ENCODE measurements around the gene IL17REL. TPM values are rescaled to one million over a fixed set of nuclear protein-coding genes. Genes with fewer than 3 reads are reported as not detected.
A peak's percentile ranks its signal among the peaks of the same experiment; 100 is the strongest.

Gene IL17REL
- total and polyA plus RNA-seq, 4 donors = 0.22 to 0.96 (median 0.38) TPM

DNA sequence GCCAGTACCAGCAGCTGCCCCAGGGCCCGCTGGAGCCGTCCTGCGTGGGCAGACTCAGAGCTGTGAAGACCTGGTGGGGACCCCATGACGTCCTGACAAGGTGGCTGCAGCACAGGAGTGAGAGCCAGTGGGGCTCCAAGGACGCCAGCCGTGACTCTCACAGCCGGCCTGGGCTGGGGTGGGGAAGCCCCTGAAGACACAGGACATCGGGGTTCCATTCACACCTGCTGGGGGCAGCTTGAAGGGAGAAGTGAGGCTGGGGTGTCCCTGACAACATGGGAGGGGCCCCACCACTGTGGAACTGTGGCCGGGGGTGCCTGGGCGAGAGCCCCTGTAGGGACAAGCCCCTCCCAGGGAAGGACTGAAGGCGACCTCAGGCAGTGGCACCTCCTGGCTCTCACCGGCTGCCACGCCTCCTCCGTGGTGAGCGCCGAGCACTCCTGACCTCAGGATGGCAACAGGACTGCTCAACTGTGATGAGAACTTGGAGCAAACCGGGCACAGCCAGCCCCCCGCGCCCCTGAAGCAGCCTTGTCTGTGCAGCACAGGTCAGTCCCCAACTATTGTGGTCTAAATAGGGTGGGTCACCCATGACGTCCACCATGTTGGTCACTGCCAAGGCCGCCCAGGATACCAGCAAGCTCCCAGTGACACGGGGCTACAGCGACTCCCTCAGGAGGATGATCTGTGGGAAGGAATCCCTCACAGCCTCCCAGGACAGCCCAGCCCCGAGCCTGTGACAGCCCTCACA lies 22.7 kb upstream of the IL17REL start:
- DNase-seq (ENCODE audit: low read depth in 4 of 6, low spot score in 6 of 6) = no peak

DNA sequence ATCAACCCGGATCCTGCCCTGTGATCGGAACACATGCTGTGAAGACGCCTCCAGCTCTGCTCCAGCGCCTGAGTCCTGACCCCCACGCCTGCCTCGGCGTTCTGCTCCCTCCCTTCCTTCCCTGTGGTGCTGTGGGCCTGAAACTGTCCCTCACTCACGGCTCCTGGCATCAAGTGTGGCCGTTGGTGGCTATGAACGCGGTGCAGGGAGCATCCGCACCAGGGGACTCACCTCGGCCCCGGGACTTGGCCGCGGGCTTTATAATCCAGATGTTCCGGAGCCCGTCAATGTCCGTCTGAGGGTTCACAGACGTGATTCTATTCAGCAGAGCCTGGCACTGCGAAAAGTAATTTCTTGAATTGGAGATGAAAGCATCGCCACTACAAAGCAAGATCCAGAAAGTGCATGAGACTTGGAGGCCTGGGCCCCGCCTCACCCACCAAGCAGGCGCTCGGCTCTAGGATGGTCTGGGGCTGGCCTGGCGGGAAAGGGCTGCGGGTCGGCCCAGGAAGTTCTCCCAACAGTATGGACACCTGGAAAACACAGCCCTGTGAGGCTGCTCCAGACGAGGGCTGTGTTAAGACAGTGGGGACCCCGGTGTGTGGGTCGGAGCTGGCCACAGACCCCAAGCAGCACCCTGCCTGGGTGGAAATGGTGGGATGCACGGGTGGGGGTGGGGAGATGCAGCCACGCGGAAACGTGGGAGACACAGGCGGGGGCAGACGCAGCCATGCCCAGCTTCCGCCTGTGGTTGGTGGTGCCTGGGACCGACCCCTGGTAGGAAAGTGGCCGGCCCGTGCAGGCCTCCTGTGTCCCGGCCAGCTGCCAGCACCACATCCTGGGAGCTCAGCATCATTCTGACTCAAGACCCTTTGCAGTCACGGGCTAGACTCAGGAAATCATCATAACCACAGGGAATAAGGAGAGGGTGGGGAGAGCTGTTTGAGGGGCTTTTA lies 21.8 kb upstream of the IL17REL start:
- WGBS (ENCODE audit: insufficient coverage) = 84% methylated on average over 38 of the region's 43 CpGs
- H3K36me3 ChIP-seq (ENCODE audit: control insufficient read depth, insufficient read depth, low read length) = no peaks in the 10 kb centered on the region
- H3K4me3 ChIP-seq (ENCODE audit: low read depth, low read length) = no peak overlapping the region
- no peak overlapping the region for H3K27ac ChIP-seq (ENCODE audit: low read depth, low read length)
- no peak for DNase-seq (ENCODE audit: low read depth in 4 of 6, low spot score in 6 of 6)
- H3K27me3 ChIP-seq (ENCODE audit: control insufficient read depth, insufficient read depth, low read length) = peaks cover 4% of the 10 kb centered on the region
- H3K4me1 ChIP-seq (ENCODE audit: control insufficient read depth, insufficient read depth, low read length) = peaks cover 10% of the 10 kb centered on the region
- no peaks in the 10 kb centered on the region for H3K9me3 ChIP-seq (ENCODE audit: control insufficient read depth, insufficient read depth, low read length)

More for the DNA sequence above, 22.7 kb upstream of the IL17REL start:
- Histone ChIP-seq H3K36me3 (ENCODE audit: control insufficient read depth, insufficient read depth, low read length) (no peaks in the 10 kb centered on the region), H3K9me3 (ENCODE audit: control insufficient read depth, insufficient read depth, low read length) (no peaks in the 10 kb centered on the region), H3K27me3 (ENCODE audit: control insufficient read depth, insufficient read depth, low read length) (no peaks in the 10 kb centered on the region), H3K4me1 (ENCODE audit: control insufficient read depth, insufficient read depth, low read length) (peaks cover 4% of the 10 kb centered on the region), H3K27ac (ENCODE audit: low read depth, low read length) (no peak overlapping the region), H3K4me3 (ENCODE audit: low read depth, low read length) (no peak overlapping the region)
- WGBS (ENCODE audit: insufficient coverage) = 86% methylated on average over 23 of the region's 24 CpGs

DNA sequence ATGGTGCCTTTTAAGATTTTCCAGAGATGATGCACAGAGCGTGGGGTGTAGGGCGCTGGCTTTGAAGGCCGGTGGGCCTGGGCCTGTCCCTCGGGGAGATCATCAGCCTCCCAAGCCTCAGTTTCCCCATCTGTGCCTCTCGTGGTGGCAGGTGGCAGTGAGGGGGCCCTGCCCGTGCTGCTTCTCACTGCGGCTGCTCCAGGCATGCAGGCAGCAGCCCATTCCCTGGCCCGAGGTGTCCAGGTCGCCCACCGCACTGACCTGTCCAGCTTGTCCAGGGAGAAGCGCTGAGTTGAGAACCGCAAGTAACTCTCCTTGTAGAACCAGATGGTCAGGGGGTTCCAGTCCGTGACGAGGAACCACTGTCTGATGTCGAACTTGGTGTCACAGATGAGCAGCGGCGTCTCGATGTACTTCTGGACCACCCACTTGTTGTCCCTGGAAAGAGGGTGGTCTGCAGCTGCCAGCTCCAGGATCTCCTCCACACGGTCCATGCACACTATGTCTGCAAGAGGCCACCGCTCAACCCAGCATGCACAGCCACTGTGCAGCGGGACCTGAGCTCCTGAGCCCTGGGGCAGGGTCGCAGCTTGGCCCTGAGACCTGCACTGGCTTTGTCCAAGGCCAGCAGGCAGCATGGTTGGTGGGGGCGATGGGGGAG lies 20.5 kb upstream of the IL17REL start:
- Histone ChIP-seq H3K27ac (ENCODE audit: low read depth, low read length) (no peak overlapping the region), H3K4me3 (ENCODE audit: low read depth, low read length) (no peak overlapping the region), H3K27me3 (ENCODE audit: control insufficient read depth, insufficient read depth, low read length) (peaks cover 4% of the 10 kb centered on the region), H3K36me3 (ENCODE audit: control insufficient read depth, insufficient read depth, low read length) (no peaks in the 10 kb centered on the region), H3K9me3 (ENCODE audit: control insufficient read depth, insufficient read depth, low read length) (no peaks in the 10 kb centered on the region), H3K4me1 (ENCODE audit: control insufficient read depth, insufficient read depth, low read length) (peaks cover 10% of the 10 kb centered on the region)
- no peak for DNase-seq (ENCODE audit: low read depth in 4 of 6, low spot score in 6 of 6)
- WGBS (ENCODE audit: insufficient coverage) = 92% methylated on average over 23 of the region's 23 CpGs

- peaks cover 4% of the 10 kb centered on the region for H3K27me3 ChIP-seq (ENCODE audit: control insufficient read depth, insufficient read depth, low read length)
- no peaks in the 10 kb centered on the region for H3K9me3 ChIP-seq (ENCODE audit: control insufficient read depth, insufficient read depth, low read length)
- no peak overlapping the region for H3K4me3 ChIP-seq (ENCODE audit: low read depth, low read length)
- no peak for DNase-seq (ENCODE audit: low read depth in 4 of 6, low spot score in 6 of 6)
- peaks cover 10% of the 10 kb centered on the region for H3K4me1 ChIP-seq (ENCODE audit: control insufficient read depth, insufficient read depth, low read length)
- no peaks in the 10 kb centered on the region for H3K36me3 ChIP-seq (ENCODE audit: control insufficient read depth, insufficient read depth, low read length)
- H3K27ac ChIP-seq (ENCODE audit: low read depth, low read length) = no peak overlapping the region
- WGBS (ENCODE audit: insufficient coverage) = 80% methylated on average over 24 of the region's 24 CpGs
Observed at GRCh38 chr22:50032109-50032871, 19.7 kb upstream of the IL17REL start.

GRCh38 chr22:50031189-50032091 lies 18.9 kb upstream of the IL17REL start:
- Histone ChIP-seq H3K36me3 (ENCODE audit: control insufficient read depth, insufficient read depth, low read length) (no peaks in the 10 kb centered on the region), H3K27ac (ENCODE audit: low read depth, low read length) (no peak overlapping the region), H3K4me1 (ENCODE audit: control insufficient read depth, insufficient read depth, low read length) (peaks cover 10% of the 10 kb centered on the region), H3K4me3 (ENCODE audit: low read depth, low read length) (no peak overlapping the region), H3K27me3 (ENCODE audit: control insufficient read depth, insufficient read depth, low read length) (peaks cover 4% of the 10 kb centered on the region), H3K9me3 (ENCODE audit: control insufficient read depth, insufficient read depth, low read length) (no peaks in the 10 kb centered on the region)
- no peak for DNase-seq (ENCODE audit: low read depth in 4 of 6, low spot score in 6 of 6)
- 92% methylated on average over 48 of the region's 49 CpGs for WGBS (ENCODE audit: insufficient coverage)

GRCh38 chr22:50030297-50031188 lies 18.0 kb upstream of the IL17REL start:
- peaks cover 10% of the 10 kb centered on the region for H3K4me1 ChIP-seq (ENCODE audit: control insufficient read depth, insufficient read depth, low read length)
- peaks cover 4% of the 10 kb centered on the region for H3K27me3 ChIP-seq (ENCODE audit: control insufficient read depth, insufficient read depth, low read length)
- no peaks in the 10 kb centered on the region for H3K36me3 ChIP-seq (ENCODE audit: control insufficient read depth, insufficient read depth, low read length)
- no peaks in the 10 kb centered on the region for H3K9me3 ChIP-seq (ENCODE audit: control insufficient read depth, insufficient read depth, low read length)
- H3K27ac ChIP-seq (ENCODE audit: low read depth, low read length) = no peak overlapping the region
- peak; percentile 12 to 91 (median 46) for DNase-seq (ENCODE audit: low read depth in 4 of 6, low spot score in 6 of 6)
- 27% methylated on average over 52 of the region's 52 CpGs for WGBS (ENCODE audit: insufficient coverage)
- H3K4me3 ChIP-seq (ENCODE audit: low read depth, low read length) = no peak overlapping the region

DNA sequence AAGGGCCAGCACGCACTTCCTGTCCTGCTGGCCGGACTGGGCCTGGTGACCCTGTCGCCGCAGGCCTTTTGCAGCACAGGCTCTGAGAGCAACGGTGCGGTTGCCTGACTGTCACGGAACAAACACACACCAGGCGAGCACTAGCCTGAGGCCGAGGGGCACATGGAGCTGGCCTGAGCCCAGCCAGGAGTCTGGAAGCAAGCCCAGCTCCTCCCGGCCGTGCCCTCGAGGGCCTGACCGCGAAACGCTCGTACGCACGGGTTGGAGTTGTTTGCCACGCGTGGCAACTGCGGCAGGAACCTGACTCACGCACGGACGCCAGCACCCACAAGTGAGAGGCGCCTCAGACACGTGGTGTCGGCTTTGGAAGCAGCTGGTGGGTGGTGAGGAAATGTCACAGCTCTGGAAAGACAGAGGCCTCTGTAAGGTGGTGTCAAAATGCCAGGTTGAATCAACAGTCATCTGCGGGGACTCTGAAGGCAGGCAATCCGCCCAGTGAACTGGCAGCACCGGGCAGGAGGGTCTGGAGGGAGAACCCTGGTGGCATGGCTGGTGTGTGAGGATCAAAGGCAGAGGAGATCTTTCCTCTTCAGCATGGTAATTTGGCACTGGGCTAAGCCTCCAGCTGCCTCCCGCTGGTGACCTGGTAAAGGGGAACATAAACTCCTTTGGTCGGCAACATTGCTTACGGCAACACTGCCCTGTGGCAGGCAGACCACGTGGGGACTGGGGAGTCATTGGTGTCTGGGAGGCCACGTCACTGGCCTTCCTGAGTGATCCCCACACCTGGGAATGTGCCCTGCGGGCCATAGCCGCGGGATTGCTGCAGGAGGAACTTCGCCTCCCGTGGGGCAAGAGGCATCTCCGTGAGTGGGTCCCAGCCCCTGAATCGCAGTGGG lies 15.3 kb upstream of the IL17REL start:
- 80% methylated on average over 42 of the region's 42 CpGs for WGBS (ENCODE audit: insufficient coverage)
- Histone ChIP-seq H3K27ac (ENCODE audit: low read depth, low read length) (no peak overlapping the region), H3K4me1 (ENCODE audit: control insufficient read depth, insufficient read depth, low read length) (peaks cover 10% of the 10 kb centered on the region), H3K36me3 (ENCODE audit: control insufficient read depth, insufficient read depth, low read length) (no peaks in the 10 kb centered on the region), H3K27me3 (ENCODE audit: control insufficient read depth, insufficient read depth, low read length) (peaks cover 4% of the 10 kb centered on the region), H3K4me3 (ENCODE audit: low read depth, low read length) (no peak overlapping the region), H3K9me3 (ENCODE audit: control insufficient read depth, insufficient read depth, low read length) (no peaks in the 10 kb centered on the region)
- no peak for DNase-seq (ENCODE audit: low read depth in 4 of 6, low spot score in 6 of 6)

Measured in spinal cord (tissue), 10 donors.